PFSK-1 (cell line): ENCODE data around the gene CD164L2.
A peak's percentile ranks its signal among the peaks of the same experiment; 100 is the strongest.

Experiments used
- FOXP2 ChIP-seq: optimal IDR thresholded peaks from 2 replicates; pipeline ENCODE3; 2011; ENCODE audit warnings: borderline replicate concordance, control low read depth, inconsistent platforms; ENCODE audit not compliant: insufficient read depth; ENCODE audit errors: extremely low read length, extremely low read depth
- POLR2AphosphoS5 ChIP-seq: IDR thresholded peaks from 2 replicates; pipeline ENCODE4 v1.6.1; 2012; ENCODE audit warnings: low read depth, mild to moderate bottlenecking, control low read depth, low read length, moderate library complexity
- SIN3A ChIP-seq: IDR thresholded peaks from 2 replicates; pipeline ENCODE4 v1.6.1; 2012; ENCODE audit warnings: mild to moderate bottlenecking, low read length, moderate library complexity, borderline replicate concordance; ENCODE audit not compliant: insufficient read depth
- TAF1 ChIP-seq: IDR thresholded peaks from 2 replicates; pipeline ENCODE4 v1.6.1; 2012; ENCODE audit warnings: low read length, control low read depth, borderline replicate concordance; ENCODE audit not compliant: insufficient read depth
- TF ChIP-seq, protein P1 (sequence below), 2 experiments: IDR thresholded peaks; 2 replicates each; pipeline versions ENCODE4 v1.6.1 to v1.8.0; 2011 to 2012; ENCODE audit warnings: low read depth in 2 of 2, low read length in 2 of 2, control low read depth in 1 of 2, inconsistent platforms in 1 of 2, mild to moderate bottlenecking in 1 of 2, moderate library complexity in 1 of 2; ENCODE audit not compliant: insufficient read depth in 1 of 2

CD164L2 gene

DNA sequence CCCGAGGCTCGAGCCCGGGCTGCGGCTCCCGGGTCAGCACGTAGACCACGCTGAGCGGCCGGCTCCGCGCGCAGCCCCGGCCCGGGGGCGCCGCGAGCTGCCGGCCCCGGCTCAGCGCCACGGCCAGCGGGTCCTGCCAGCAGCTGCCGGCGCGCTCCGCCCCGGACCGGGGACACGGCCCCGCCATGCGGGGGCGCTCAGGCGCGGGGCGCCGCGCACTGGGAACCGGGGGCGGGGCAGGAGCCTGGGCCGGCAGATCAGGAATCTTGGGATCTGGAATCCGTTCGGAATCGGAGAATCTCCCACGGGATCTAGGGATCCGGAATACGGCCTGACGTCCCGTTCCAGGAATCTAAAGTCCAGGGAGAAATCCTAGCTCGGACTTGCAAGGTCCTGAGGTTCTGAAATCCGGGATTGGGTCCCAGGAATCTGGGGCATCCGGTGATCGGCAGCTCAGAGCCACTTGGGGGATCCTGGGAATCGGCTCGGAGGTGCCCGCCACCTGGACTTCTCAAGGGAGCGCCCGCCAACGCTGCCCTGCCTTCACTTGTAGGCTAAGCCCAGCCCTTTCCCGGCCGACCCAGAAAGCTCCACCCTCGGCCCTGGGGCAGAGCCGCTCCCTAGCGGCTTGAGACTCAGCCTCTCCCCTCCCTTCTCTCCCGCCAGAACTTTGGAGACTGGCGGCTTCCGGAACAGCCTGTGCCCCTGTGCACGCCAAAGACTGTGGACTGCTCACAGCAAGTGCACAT, 16.5 kb downstream of the CD164L2 start, which contains the start of gene MAP3K6:
TSS of gene MAP3K6 (minus strand) at position 551 of the 749 bp plus-strand sequence. CDS start at position 187, 364 bp downstream.
- TF ChIP-seq FOXP2 (peak; percentile 6), POLR2AphosphoS5 (peak; percentile 73; the same call in 1 of the 2 replicates), TAF1 (no peak; the same call in 1 of the 2 replicates)
- TF ChIP-seq, protein P1, sequence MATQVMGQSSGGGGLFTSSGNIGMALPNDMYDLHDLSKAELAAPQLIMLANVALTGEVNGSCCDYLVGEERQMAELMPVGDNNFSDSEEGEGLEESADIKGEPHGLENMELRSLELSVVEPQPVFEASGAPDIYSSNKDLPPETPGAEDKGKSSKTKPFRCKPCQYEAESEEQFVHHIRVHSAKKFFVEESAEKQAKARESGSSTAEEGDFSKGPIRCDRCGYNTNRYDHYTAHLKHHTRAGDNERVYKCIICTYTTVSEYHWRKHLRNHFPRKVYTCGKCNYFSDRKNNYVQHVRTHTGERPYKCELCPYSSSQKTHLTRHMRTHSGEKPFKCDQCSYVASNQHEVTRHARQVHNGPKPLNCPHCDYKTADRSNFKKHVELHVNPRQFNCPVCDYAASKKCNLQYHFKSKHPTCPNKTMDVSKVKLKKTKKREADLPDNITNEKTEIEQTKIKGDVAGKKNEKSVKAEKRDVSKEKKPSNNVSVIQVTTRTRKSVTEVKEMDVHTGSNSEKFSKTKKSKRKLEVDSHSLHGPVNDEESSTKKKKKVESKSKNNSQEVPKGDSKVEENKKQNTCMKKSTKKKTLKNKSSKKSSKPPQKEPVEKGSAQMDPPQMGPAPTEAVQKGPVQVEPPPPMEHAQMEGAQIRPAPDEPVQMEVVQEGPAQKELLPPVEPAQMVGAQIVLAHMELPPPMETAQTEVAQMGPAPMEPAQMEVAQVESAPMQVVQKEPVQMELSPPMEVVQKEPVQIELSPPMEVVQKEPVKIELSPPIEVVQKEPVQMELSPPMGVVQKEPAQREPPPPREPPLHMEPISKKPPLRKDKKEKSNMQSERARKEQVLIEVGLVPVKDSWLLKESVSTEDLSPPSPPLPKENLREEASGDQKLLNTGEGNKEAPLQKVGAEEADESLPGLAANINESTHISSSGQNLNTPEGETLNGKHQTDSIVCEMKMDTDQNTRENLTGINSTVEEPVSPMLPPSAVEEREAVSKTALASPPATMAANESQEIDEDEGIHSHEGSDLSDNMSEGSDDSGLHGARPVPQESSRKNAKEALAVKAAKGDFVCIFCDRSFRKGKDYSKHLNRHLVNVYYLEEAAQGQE (IDR thresholded peaks at IDR 0.05; ENCODE audit: insufficient read depth in 1 of 2, low read depth in 2 of 2, low read length in 2 of 2), result no peak; a peak in 1 of 4 replicates

DNA sequence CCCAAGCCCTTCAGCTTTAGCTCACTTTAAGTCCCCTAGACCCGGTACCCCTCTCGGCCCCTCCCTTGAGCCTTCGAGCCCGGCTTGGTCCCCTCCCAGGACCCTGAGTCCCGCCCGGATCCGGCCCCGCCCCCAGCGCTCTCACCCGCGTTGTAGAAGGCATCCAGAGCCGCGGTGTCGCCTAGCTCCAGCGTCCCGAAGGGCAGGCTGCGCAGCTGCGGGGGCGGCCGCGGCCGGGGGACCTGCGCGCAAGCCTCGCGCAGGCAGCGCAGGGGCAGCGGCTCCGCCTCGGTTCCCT, 17.1 kb downstream of the CD164L2 start:
- TF ChIP-seq, protein P1 (IDR thresholded peaks at IDR 0.05; ENCODE audit: insufficient read depth in 1 of 2, low read depth in 2 of 2, low read length in 2 of 2), result no peak
- TF ChIP-seq FOXP2, result peak; percentile 10

DNA sequence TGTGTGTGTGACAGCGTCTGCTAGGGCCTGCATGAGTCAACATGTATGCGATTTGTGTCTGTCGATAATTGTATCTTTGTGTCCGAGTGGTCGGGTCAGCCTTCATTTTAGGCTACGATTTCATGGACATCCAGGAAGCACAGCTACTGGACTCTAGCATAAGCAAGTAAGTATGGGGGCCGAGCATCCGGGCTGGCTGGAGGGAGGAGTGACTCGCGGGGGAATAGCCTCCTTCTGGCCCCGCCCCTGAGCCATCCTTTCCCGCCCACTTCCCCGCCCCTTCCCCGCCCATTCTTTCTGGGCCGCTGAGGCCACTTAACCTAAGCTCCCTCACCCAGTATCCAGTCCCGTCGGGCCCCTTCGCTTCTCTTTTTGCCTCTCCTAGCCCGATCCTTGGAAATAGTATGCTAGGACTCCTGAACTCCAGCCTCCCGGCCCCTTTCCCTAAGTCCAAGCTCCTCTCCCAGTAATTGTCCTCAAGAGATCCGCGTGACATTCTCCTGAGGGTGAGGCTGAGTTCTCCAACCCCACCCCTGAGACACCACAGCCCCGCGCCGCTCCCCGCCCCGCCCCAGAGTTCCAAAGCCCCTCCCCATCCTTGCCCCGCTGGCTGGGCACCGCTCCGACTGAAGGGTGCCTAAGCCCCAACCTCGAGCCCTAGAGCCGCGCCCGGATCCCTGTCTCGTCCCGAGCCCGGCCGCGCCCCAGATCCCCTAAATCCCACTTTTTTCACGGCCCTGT, 17.6 kb downstream of the CD164L2 start:
- TF ChIP-seq POLR2AphosphoS5 (peak; percentile 66), FOXP2 (no peak), TAF1 (0 out of 2 replicates have a peak, but pooled peaks have one; percentile 29), SIN3A (no peak)
- TF ChIP-seq, protein P1 (IDR thresholded peaks at IDR 0.05; ENCODE audit: insufficient read depth in 1 of 2, low read depth in 2 of 2, low read length in 2 of 2), result no peak

DNA sequence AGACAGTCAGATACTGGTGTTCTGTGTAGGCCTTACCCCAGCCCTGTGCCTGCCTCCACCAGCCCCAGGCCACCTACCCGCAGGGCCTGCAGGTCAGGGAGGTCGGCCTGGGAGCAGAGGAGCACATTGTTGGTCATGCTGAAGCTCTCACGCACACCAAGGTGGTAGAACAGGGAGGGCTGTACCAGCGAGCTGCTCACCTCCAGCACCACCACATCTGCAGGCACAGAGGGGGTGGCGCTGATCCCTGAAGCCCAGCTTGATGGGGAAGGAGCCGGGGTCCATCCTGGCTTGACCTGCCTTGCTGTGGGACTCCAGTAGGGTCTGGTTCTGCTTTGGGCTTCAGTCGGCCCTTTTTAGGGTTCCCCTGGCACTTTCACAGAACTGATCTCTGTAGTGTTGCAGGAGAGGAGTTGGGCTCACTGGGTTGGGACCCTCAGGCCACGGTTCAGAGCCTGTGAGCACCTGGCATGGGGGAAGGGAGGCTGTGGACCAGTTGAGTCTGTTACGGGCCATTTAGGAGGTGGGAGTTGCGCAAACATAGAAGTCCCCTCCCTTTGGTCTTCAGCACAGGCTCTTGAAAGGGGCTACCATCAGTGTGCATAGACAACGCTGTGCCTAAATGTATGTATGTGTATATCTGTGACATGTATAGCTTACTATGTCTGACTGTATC, 18.3 kb downstream of the CD164L2 start:
- TF ChIP-seq, protein P1 (IDR thresholded peaks at IDR 0.05; ENCODE audit: insufficient read depth in 1 of 2, low read depth in 2 of 2, low read length in 2 of 2), result no peak
- TF ChIP-seq FOXP2, result no peak
- no peak for TF ChIP-seq TAF1
- TF ChIP-seq POLR2AphosphoS5, result no peak
- no peak for TF ChIP-seq SIN3A
